Heart left ventricle (tissue), 16 donors: Measurements from ENCODE around the gene ZFR2. TPM values are rescaled to one million over a fixed set of nuclear protein-coding genes. Genes with fewer than 3 reads are reported as not detected.
A peak's percentile ranks its signal among the peaks of the same experiment; 100 is the strongest.

Source experiments
- ATAC-seq, 4 donors: fragments of 200-7000 bp; cut with Tn5 transposase; one replicate each; pipeline ENCODE4 v1.9.1; 2020 to 2022; ENCODE audit warnings: moderate library complexity in 4 of 4, mild to moderate bottlenecking in 3 of 4, moderate number of reproducible peaks in 1 of 4
- DNase-seq, 5 donors: peaks; one replicate each; pipeline ENCODE4 v3.0.0-alpha.2; 2020
- H3K27ac ChIP-seq, 12 donors: fragments of 200-600 bp; sonication (generic) in 4 of 12; one replicate each; pipeline versions ENCODE4 v1.5.0 to v1.8.0; 2016 to 2022; ENCODE audit warnings: mild to moderate bottlenecking in 2 of 12
- H3K27me3 ChIP-seq, 9 donors: fragments of 200-600 bp; sonication (generic) in 2 of 9; one replicate each; pipeline versions ENCODE4 v1.5.1 to v1.8.0; 2016 to 2022; ENCODE audit warnings: mild to moderate bottlenecking in 3 of 9
- H3K36me3 ChIP-seq, 9 donors: fragments of 200-600 bp; sonication (generic) in 2 of 9; one replicate each; pipeline versions ENCODE4 v1.5.0 to v1.8.0; 2018 to 2022; ENCODE audit warnings: mild to moderate bottlenecking in 2 of 9
- H3K4me1 ChIP-seq, 12 donors: fragments of 200-600 bp; sonication (generic) in 4 of 12; one replicate each; pipeline versions ENCODE4 v1.5.0 to v1.8.0; 2016 to 2022; ENCODE audit warnings: mild to moderate bottlenecking in 3 of 12
- H3K4me3 ChIP-seq, 12 donors: fragments of 200-600 bp; sonication (generic) in 4 of 12; one replicate each; pipeline versions ENCODE4 v1.5.0 to v1.8.0; 2017 to 2022; ENCODE audit warnings: mild to moderate bottlenecking in 9 of 12, moderate library complexity in 4 of 12
- H3K9me3 ChIP-seq, 12 donors: fragments of 200-600 bp; sonication (generic) in 4 of 12; one replicate each; pipeline versions ENCODE4 v1.5.0 to v1.8.0; 2016 to 2022; ENCODE audit warnings: mild to moderate bottlenecking in 1 of 12
- POLR2A ChIP-seq, 2 donors: fragments of 450-650 bp; IDR thresholded peaks; one replicate each; pipeline ENCODE4 v1.6.1; 2017; ENCODE audit warnings: antibody characterized with exemption in 2 of 2, mild to moderate bottlenecking in 2 of 2, moderate library complexity in 2 of 2
- WGBS, 4 donors: extraction: QIAGEN DNeasy Blood & Tissue Kit in 2 of 4; methylation state at CpG; one replicate each; pipeline versions ENCODE4 v1.1.5 to v1.1.7; 2013 to 2018; 5-methylcytosine and 5-hydroxymethylcytosine counted together
- intact Hi-C, 10 donors: fragments of 100-400 bp; cut with DNase I; formaldehyde crosslinking; loops; one replicate each; pipeline versions ENCODE4 v1.11.1 to v1.14.2; 2022
- polyA plus RNA-seq, 2 donors: library from polyadenylated mRNA; stranded (reverse); fragments of 200-250 nt; gene quantifications; one replicate each; pipeline ENCODE4 v1.2.3, GENCODE V29; 2013
- total RNA-seq, 9 donors: library from RNA; depleted of rRNA in 2 of 9; stranded (reverse); fragments of >200 nt in 2 of 9; fragmentation: NEBNext Ultra II Directional in 3 of 9; extraction: Animal tissue kit (Norgen Biotek cat#: 25700) in 3 of 9; gene quantifications; one replicate each; pipeline versions ENCODE4 v1.1.0 to v1.2.4, GENCODE V29; 2016 to 2023
- TF ChIP-seq, protein P1 (sequence below), 12 donors: fragments of 200-600 bp; sonication (generic) in 4 of 12; IDR thresholded peaks; one replicate each; pipeline versions ENCODE4 v1.5.0 to v1.8.0; 2018 to 2022; ENCODE audit warnings: antibody characterized with exemption in 12 of 12, mild to moderate bottlenecking in 5 of 12
- donor health status: ischemic (EF 13 %, LVEDD 7.1; RV severe dilation, severe dysfunction).
- donor health status: healthy with polysubstance abuse.
- donor health status: DM: no; HTN: yes; CAD: no.
- donor health status: DM: no; HTN: no; CAD: no.
- donor health status: ischemic (EF 25% LVEDD 6.9; RV normal size, moderate dysfunction).
- donor health status: ischemic (EF 25% LVEDD 5.7; RV mildly dilated, moderate dysfunction).
- donor health status: healthy.
- donor health status: DM: yes; HTN: yes; CAD: no.
- donor health status: ischemic (EF 35%, LVEDD 5.7; RV mildly dilated, moderate dysfunction).
- donor health status: nonischemic (EF 11% LVEDD 7.7; RV severe dilation, severe dysfunction).
- donor health status: DM: yes; HTN: yes; CAD: no.
- donor health status: PGD.
- donor health status: ischemic (EF 29% LVEDD 5.4; RV normal size, mild dysfunction).
- donor health status: nonischemic (EF 23%, LVEDD 6.1; RV moderate dilation, normal function).

Gene ZFR2
- total and polyA plus RNA-seq, 11 donors = 0.08 to 0.16 TPM; not detected in 9

- intact Hi-C loops = no loop called here
- WGBS, 4 donors = 2 to 4% (median 3%) methylated on average over 38 to 46 of the region's 46 CpGs
- Histone ChIP-seq H3K4me3 (peak overlapping the region in 11 of 12 donors; percentile 6 to 47 (median 31)), H3K36me3 (no peaks in the 10 kb centered on the region), H3K27ac (peak overlapping the region in 1 of 12 donors; percentile 14), H3K9me3 (peaks cover 0 to 8% (median 3%) of the 10 kb centered on the region in 12 donors), H3K4me1 (peaks cover 0 to 14% (median 7%) of the 10 kb centered on the region in 12 donors), H3K27me3 (peaks cover 0 to 55% (median 24%) of the 10 kb centered on the region in 9 donors)
- TF ChIP-seq POLR2A (IDR thresholded peaks at IDR 0.05) = no peak
- TF ChIP-seq, protein P1, sequence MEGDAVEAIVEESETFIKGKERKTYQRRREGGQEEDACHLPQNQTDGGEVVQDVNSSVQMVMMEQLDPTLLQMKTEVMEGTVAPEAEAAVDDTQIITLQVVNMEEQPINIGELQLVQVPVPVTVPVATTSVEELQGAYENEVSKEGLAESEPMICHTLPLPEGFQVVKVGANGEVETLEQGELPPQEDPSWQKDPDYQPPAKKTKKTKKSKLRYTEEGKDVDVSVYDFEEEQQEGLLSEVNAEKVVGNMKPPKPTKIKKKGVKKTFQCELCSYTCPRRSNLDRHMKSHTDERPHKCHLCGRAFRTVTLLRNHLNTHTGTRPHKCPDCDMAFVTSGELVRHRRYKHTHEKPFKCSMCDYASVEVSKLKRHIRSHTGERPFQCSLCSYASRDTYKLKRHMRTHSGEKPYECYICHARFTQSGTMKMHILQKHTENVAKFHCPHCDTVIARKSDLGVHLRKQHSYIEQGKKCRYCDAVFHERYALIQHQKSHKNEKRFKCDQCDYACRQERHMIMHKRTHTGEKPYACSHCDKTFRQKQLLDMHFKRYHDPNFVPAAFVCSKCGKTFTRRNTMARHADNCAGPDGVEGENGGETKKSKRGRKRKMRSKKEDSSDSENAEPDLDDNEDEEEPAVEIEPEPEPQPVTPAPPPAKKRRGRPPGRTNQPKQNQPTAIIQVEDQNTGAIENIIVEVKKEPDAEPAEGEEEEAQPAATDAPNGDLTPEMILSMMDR (IDR thresholded peaks at IDR 0.05) = peak in 1 of 12 donors; percentile 21
- peak; percentile 50 to 77 (median 55) for DNase-seq
- peak in 3 of 4 donors; percentile 50 to 91 (median 69) for ATAC-seq
Observed at GRCh38 chr19:3801412-3802096, 67.3 kb downstream of the ZFR2 start.

DNA sequence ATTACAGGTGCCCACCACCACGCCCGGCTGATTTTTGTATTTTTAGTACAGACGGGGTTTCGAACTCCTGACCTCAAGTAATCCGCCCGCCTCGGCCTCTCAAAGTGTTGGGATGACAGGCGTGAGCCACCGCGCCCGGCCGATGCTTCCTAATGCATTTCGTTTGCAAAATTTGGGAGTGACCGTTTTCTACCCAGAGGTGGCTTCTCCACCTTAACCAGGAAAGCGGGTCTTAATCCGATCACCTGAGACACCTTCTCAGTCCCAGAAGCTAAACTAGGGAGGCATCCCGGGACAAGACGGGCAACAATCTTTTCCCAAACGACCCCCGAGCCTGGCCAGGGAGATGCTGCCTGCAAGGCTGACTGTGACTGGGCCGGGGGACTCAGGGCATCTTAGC lies 67.8 kb downstream of the ZFR2 start:
- Histone ChIP-seq H3K36me3 (no peaks in the 10 kb centered on the region), H3K4me1 (peaks cover 0 to 14% (median 7%) of the 10 kb centered on the region in 12 donors), H3K9me3 (peaks cover 0 to 14% (median 8%) of the 10 kb centered on the region in 12 donors), H3K4me3 (peak overlapping the region in 10 of 12 donors; percentile 11 to 47 (median 34)), H3K27me3 (peaks cover 0 to 55% (median 24%) of the 10 kb centered on the region in 9 donors), H3K27ac (no peak overlapping the region)
- TF ChIP-seq, protein P1 (IDR thresholded peaks at IDR 0.05) = no peak
- no peak for TF ChIP-seq POLR2A (IDR thresholded peaks at IDR 0.05)
- WGBS, 4 donors = 36 to 47% (median 38%) methylated on average over 14 to 21 of the region's 21 CpGs
- DNase-seq = no peak
- no peak for ATAC-seq
- intact Hi-C loops = no loop called here

DNA sequence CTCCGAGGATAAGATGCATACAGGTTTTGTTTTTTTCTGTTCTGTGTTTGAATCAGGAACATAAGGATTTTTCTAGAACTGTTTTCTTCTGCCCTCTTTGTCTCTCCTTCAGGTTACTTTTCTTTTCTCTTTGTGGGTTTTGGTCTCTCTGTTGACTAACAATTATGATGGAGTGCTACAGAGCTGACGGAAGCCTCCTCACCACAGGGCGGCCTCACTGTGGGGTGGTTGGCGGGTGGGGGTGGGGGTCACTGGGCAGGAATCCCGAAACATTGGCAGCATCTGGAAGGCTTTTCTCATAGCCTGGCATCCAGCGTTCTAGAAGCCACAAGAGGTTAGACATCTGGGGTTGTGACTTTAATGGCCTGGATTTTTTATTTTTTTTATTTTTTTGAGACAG lies 70.7 kb downstream of the ZFR2 start:
- peaks cover 0 to 46% (median 24%) of the 10 kb centered on the region in 9 donors for H3K27me3 ChIP-seq
- 71 to 80% (median 72%) methylated on average over 6 of the region's 6 CpGs for WGBS, 4 donors

GRCh38 chr19:3796358-3796757 lies 72.5 kb downstream of the ZFR2 start:
- ATAC-seq = no peak
- 93 to 97% (median 94%) methylated on average over 2 of the region's 2 CpGs for WGBS, 4 donors
- H3K9me3 ChIP-seq = peaks cover 0 to 14% (median 8%) of the 10 kb centered on the region in 12 donors
- no peak overlapping the region for H3K27ac ChIP-seq
- no peaks in the 10 kb centered on the region for H3K36me3 ChIP-seq
- DNase-seq = no peak
- peaks cover 0 to 7% (median 4%) of the 10 kb centered on the region in 12 donors for H3K4me1 ChIP-seq
- peaks cover 0 to 34% (median 18%) of the 10 kb centered on the region in 9 donors for H3K27me3 ChIP-seq
- TF ChIP-seq, protein P1 (IDR thresholded peaks at IDR 0.05) = no peak
- no peak for TF ChIP-seq POLR2A (IDR thresholded peaks at IDR 0.05)
- H3K4me3 ChIP-seq = no peak overlapping the region
- intact Hi-C loops = no loop called here

More for the DNA sequence above, 70.7 kb downstream of the ZFR2 start:
- no peak for DNase-seq
- Histone ChIP-seq H3K27ac (no peak overlapping the region), H3K4me1 (peaks cover 0 to 14% (median 7%) of the 10 kb centered on the region in 12 donors), H3K36me3 (no peaks in the 10 kb centered on the region), H3K9me3 (peaks cover 0 to 14% (median 8%) of the 10 kb centered on the region in 12 donors), H3K4me3 (no peak overlapping the region)
- no peak for ATAC-seq
- intact Hi-C loops = no loop called here
- TF ChIP-seq, protein P1 (IDR thresholded peaks at IDR 0.05) = no peak
- no peak for TF ChIP-seq POLR2A (IDR thresholded peaks at IDR 0.05)
